Mesenteric fat pad (tissue), 1 donor: ENCODE data around the gene DGKG. TPM values are rescaled to one million over a fixed set of nuclear protein-coding genes. Genes with fewer than 3 reads are reported as not detected.

Source experiments
- DNase-seq: peaks from one replicate; pipeline ENCODE4 v3.0.0-alpha.2; 2020; ENCODE audit warnings: low spot score
- total RNA-seq: library from RNA; stranded (reverse); fragmentation: NEBNext Ultra II Directional; extraction: Animal tissue kit (Norgen Biotek cat#: 25700); gene quantifications from one replicate; pipeline ENCODE4 v1.2.1, GENCODE V29; 2021
- donor health status: DM: yes; HTN: yes; CAD: no.

Gene DGKG
- total RNA-seq, 1 donor from 2014 or later = 1.7 TPM

DNA sequence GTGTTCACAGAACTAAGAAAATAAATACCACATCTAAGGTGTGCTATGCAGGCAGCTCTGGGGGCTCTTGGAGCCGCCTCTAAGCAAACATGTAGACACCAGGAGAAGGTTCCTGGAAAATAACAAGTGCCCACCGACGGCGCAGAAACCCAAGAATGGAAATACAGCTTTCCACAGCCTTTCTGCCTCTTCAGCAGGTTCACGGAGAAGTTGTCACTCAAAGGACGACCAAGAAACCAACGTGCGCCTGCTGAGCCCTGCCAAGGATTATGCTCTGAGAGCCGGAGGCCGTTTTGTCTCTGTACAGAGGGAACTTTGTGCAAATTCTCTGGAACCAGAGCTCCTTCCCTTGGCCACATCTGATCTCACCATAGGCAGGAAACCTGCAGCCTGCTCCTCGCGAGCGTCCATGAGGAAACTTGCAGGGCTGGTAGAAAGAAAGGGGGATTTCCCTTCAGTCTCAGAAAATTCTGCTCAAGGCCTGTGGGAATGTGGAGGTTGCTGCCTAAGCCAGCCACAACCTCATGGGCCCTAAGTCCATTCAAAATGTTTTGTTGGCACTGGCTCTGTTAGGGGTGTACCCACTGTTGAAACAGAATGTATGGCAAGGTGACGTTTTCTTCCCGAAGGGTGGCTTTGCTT is 212.6 kb downstream of the DGKG start:
- no peak for DNase-seq

GRCh38 chr3:186144257-186144656 is 217.8 kb downstream of the DGKG start:
- DNase-seq = no peak

DNA sequence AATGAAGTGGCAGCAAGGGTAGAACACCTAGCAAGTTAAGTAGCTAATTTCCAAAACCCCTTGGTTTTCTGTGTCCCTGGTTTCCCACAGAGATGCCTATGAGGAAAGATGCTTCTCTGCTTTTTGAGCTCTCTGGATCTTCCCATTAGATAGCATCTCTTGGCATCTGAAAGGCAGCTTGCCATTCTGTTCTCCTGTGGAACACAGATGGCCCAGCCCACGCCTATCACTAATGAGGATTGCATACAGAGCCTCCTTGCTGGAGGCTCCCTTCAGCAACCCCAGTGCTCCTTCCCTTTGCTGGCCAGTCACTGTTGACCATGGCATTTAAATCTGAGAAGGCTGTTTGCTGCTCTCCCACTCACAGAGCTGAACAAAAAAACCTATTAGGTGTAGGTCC is 218.8 kb downstream of the DGKG start:
- no peak for DNase-seq

DNA sequence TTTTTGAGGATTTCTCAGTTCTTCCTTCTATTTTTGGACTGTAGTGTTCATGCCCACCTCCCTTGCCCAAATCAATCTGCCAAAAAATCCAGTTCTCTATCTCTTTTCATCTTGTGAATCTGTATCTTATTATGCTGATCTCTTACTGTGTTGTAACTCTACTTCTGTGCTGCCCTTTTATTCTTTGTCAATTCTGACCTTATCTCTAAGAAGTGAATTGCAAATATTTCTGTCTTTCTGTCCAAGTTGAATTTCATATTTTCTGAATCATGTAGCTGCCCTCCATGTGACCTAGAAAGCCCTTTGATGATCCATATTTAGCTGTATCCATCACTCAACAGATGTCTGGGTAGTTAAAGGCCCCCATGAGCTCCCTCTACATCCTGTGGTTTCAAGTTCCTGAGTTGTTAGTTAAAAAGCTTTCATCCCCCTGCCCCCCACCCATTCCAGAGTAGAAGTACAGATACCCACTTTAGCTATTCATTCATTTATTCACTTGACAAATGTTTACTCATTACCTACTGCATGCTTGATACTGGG is 219.6 kb downstream of the DGKG start:
- DNase-seq = no peak

DNA sequence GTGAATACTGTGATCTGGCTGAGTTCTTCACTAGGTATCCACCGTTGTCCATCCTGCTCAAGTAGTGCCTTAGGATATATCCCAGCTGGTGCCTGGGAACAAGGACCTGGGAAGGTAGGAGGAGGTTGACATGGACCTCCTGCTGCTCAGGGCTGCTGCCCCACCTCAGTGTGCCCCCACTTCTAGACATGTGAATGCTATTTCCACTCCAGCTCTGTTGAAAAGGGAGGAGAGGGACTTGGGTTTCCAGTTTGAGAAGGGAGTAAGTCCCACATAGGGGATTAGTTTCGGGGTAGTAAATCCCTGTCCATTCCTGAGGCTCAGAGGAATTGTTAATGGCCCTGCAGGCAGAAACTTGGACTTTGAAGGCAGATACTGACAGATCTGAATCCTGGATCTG is 220.2 kb downstream of the DGKG start:
- DNase-seq = no peak

- no peak for DNase-seq
Measured at GRCh38 chr3:186138272-186138981, 223.6 kb downstream of the DGKG start.

GRCh38 chr3:186137051-186137685 is 224.9 kb downstream of the DGKG start:
- no peak for DNase-seq

DNA sequence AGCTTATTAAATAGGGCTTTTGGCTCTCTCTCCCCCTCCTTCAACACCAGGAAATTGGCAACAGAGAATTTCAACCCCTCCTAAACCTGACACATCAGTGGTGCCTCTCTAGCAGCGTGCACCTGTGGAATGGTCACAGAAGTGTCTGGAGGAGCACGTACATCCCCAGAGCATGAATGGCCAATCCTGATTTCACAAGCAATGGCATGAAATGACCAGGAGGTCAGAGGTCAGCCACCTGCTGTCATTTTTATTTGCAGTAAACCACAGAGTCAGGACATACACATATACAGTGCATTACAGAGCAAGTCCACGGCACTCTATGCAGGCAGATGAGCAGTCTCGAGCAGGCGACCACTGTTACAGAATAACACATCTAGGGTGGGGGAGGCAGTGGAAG is 228.1 kb downstream of the DGKG start:
- DNase-seq = no peak

GRCh38 chr3:186132487-186132886 is 229.5 kb downstream of the DGKG start:
- no peak for DNase-seq

DNA sequence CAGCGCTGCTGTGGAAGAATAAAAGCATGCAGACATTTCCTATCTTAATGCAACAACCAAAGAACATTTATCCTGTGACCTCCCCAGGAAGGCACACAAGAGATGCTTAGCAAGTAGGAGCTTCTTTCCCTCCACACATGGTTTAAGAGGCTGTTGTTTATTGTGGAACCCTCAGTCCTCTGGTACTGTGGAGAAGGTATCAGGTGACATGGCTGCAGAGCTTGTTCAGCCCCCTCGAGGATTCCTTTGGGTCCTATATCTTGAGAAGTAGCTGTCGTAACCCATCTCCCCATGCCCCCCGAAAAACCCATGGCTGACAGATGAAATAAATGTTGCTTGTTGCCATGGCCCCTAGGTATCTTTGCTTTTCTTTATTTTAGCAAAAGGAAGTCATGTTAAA is 232.8 kb downstream of the DGKG start:
- no peak for DNase-seq

GRCh38 chr3:186128158-186128557 is 233.9 kb downstream of the DGKG start:
- DNase-seq = no peak

DNA sequence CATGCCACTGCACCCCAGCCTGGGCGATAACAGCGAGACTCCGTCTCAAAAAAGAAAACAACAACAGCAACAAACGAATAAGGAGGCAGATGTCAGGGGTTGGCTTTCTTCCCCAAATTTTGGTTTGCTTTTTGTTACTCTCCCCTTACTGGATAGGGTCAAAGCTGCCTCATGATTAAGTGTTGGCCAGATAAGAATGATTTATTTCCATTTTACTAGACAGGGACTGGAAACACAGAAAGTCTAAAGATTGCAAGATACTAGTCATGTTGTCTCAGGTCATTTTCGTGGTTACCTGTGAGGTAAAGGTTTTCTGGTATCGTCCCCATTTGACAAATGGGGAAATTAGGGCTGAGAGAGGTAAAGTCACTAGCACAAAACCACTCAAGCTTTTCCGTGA is 234.6 kb downstream of the DGKG start:
- DNase-seq = no peak

DNA sequence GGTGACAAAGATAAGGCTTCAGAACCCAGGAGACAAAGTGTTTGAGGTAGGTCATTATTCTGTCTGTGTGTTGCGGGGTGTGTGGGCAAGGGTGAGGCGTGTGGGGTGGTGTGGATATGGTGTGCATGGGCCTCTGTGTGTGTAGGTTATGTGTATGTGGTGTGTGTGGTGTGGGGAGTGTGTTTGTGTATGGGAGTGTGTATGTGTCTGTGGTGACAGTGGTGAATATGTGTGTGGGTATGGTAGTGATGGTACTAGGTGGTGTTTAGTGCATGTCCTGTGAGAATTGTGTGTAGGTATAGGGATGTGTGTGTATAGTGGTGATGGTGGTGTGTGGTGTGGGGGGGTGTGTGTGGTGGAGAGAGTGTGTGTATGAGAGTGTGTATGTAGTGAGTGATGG is 236.9 kb downstream of the DGKG start:
- no peak for DNase-seq

DNA sequence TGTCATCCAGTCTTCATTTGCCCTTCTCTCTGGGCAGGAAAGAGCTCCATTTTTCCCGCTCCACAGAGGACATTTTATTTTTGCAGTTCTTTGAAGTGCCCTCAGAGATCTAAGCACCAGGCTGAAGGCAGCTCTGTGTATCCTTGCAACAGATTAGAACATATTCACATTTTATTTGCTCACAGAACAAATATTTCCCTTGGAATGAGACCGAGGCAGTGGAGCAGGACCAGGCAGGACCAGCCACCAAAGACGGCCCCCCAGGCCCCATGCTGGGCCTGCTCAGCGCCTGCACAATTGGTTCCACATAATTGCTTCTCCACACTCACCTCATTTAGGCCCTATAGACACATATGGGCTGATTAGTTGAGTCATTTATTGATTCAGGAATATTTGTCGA is 237.4 kb downstream of the DGKG start:
- DNase-seq = no peak

GRCh38 chr3:186123012-186123411 is 239.0 kb downstream of the DGKG start:
- DNase-seq = no peak

GRCh38 chr3:186121968-186122367 is 240.1 kb downstream of the DGKG start:
- DNase-seq = no peak

DNA sequence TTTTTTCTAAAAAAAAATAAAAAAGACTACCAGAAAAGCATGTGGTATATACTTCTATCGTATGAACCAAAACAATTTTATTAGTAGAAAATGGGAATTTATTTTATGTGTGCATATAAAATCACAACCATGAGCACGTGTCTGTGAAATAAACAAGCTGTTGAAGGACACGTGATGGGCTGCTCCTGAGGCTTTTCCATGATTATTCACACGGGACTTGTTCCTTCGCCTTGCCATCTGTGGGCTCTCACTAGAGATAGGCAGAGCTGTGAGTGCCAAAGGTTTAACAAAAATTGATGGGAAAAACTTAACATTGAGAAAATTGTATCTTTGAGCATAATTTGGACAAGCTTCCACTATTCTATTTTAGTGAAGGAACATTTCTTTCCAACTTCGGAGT is 240.8 kb downstream of the DGKG start:
- DNase-seq = no peak

DNA sequence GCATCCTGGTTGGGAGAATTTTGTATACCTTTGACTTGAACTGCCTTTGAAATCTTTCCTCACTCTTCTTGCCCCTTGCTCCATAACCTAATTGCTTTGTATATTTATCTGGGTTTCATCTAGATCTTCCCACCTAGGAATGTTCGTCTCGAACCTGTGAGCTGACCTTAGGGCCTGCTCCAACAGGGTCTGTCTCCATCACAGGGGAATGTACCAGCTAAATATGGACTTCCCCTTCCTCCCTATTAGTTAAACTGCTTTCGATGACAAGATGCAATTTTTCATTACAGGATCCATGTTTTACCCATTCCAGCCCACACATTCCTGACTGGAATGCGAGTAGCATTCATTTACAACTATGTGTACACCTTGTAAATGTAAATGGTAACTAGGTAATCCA is 242.5 kb downstream of the DGKG start:
- no peak for DNase-seq

DNA sequence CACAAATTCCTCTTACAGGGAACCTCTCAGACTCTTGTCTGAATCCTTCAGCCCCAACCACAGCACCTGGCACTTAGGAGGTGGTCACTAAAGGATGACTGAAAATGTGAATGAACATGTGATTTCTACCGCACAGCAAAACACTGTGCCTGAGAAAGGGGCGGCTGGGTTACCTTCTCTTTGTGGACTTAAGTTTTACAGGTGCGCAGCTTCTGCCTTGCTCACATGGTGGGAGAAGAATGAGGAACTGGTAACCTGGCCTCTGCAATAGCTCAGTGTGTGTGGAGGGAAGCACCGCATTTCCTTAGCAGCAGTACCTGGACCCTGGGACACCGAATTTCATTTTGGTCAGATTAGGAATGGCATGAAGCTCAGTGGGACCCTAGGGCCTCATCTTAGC is 243.3 kb downstream of the DGKG start:
- DNase-seq = no peak

DNA sequence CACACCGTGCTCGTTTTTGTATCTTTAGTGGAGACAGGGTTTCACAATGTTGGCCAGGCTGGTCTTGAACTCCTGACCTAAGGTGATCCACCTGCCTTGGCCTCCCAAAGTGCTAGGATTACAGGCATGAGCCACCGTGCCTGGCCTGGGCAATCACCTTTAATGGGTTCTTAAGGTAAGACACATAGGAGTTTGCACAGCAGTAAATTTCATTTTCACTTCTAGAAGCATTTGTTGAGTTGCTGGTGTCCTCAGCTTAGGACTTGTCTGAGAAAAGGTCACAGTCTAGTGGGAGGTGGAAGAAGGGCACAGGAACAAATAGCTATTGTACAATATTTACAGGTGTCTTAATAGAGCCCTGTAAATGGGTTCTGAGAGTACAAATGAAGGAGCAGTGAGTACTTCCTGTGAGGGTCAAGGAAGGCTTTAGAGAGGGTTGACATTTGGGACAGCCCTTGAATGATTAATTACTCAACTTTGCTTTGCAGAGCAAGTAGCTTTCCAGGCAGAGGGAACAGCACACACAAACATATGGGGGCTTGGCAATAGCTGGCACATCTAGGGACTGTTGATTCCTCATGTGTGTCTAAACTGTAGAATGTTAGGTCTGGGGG is 244.4 kb downstream of the DGKG start:
- no peak for DNase-seq

DNA sequence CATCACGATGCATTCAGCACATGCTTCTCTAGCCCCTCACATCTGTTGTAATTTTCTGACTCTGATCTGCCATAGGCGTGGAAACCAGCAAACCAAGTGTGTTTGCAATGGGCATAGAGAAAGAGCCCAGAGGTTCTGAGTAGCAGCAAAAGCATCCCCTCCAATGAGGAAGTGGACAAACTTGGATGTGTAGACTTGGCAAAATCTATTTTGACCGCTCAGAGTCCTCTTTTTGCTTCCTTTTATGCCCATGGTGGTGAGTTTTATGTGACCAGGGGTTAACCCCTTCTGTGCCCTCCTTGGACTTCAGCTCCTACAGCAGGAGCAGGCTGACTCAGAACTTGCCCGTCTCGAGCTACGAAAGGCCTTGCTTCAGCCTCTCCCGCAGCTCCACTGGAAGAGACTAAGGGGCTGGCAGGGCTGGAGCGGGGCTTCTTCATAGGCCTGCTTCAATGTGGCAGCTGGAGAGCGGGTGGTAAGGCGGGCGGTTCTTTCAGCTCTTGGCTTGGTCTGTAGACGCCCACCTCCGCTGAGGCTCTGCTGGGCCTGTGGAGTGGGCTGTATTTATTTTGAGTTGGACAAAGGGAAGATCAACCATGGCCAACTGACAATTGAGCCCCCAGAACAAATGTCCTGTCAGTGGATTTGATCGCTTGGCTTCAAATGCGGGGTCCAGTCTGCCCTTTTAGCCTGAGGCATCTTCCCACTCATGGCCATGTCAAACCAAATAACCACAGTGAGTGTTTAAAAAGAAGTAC is 246.6 kb downstream of the DGKG start:
- no peak for DNase-seq
